HepG2 (cell line): ENCODE results near the gene VEGFA. TPM values are rescaled to one million over a fixed set of nuclear protein-coding genes. Genes with fewer than 3 reads are reported as not detected.

Source experiments
- AKAP8 ChIP-seq: sonication (generic); formaldehyde crosslinking; IDR thresholded peaks from 2 replicates; pipeline ENCODE4 v1.5.1; 2020; ENCODE audit warnings: mild to moderate bottlenecking, missing genetic modification reagents
- EEA1 ChIP-seq: sonication (generic); formaldehyde crosslinking; IDR thresholded peaks from 2 replicates; pipeline ENCODE4 v1.5.1; 2020; ENCODE audit warnings: mild to moderate bottlenecking, missing genetic modification reagents, borderline replicate concordance
- FOXP1 ChIP-seq, 2 experiments: fragments of 450-650 bp in 1 of 2; IDR thresholded peaks; 2 replicates each; pipeline ENCODE4 v1.6.1; 2017 to 2018; ENCODE audit warnings: antibody characterized with exemption in 1 of 2
- ISX ChIP-seq: sonication (generic); formaldehyde crosslinking; conservative IDR thresholded peaks from 2 replicates; pipeline ENCODE4 v1.5.0; 2020; ENCODE audit warnings: missing genetic modification reagents
- KDM6A ChIP-seq: IDR thresholded peaks from 2 replicates; pipeline ENCODE4 v1.6.1; 2016; ENCODE audit warnings: low read depth
- PCBP2 ChIP-seq: fragments of 200-400 bp; formaldehyde crosslinking; optimal IDR thresholded peaks from 2 replicates; pipeline ENCODE3; 2018; ENCODE audit warnings: low read length, low read depth; ENCODE audit not compliant: poor library complexity, severe bottlenecking
- ZBTB25 ChIP-seq: IDR thresholded peaks from 2 replicates; pipeline ENCODE4 v1.6.1; 2018; ENCODE audit warnings: missing genetic modification reagents
- ZFX ChIP-seq: sonication (generic); formaldehyde crosslinking; IDR thresholded peaks from 2 replicates; pipeline ENCODE4 v1.4.0; 2020; ENCODE audit warnings: mild to moderate bottlenecking, low read depth, missing genetic modification reagents, moderate library complexity
- ZNF318 ChIP-seq: sonication (generic); formaldehyde crosslinking; IDR thresholded peaks from 2 replicates; pipeline ENCODE4 v1.4.0; 2020; ENCODE audit warnings: mild to moderate bottlenecking, missing genetic modification reagents
- ZNF350 ChIP-seq: sonication (generic); formaldehyde crosslinking; IDR thresholded peaks from 2 replicates; pipeline ENCODE4 v1.4.0; 2020; ENCODE audit warnings: mild to moderate bottlenecking, low read depth, missing genetic modification reagents, borderline replicate concordance
- ZNF367 ChIP-seq: sonication (generic); formaldehyde crosslinking; IDR thresholded peaks from 2 replicates; pipeline ENCODE4 v1.4.0; 2020; ENCODE audit warnings: missing genetic modification reagents, borderline replicate concordance
- ZNF543 ChIP-seq: sonication (generic); formaldehyde crosslinking; IDR thresholded peaks from 2 replicates; pipeline ENCODE4 v1.4.0; 2020; ENCODE audit warnings: mild to moderate bottlenecking, missing genetic modification reagents
- ZNF687 ChIP-seq: sonication (generic); formaldehyde crosslinking; IDR thresholded peaks from 2 replicates; pipeline ENCODE4 v1.5.1; 2020; ENCODE audit warnings: mild to moderate bottlenecking, missing genetic modification reagents, moderate library complexity
- ZNF776 ChIP-seq: sonication (generic); formaldehyde crosslinking; IDR thresholded peaks from 2 replicates; pipeline ENCODE4 v1.4.0; 2020; ENCODE audit warnings: mild to moderate bottlenecking, missing genetic modification reagents
- polyA plus RNA-seq, 8 experiments: library from polyadenylated mRNA; depleted of rRNA in 3 of 8; stranded (reverse) in 7 of 8; unstranded in 1 of 8; fragments of >200 nt; fragmentation: Illumina TruSeq in 4 of 8; extraction: Trizol in 4 of 8; gene quantifications; 2 replicates each; pipeline versions ENCODE4 v1.2.1 to v1.2.3, GENCODE V29; 2011 to 2016; ENCODE audit warnings: low read depth in 4 of 8, missing spikeins in 1 of 8, mixed read lengths in 1 of 8; ENCODE audit not compliant: insufficient read depth in 1 of 8
- total RNA-seq, 5 experiments: library from RNA; depleted of rRNA; stranded (reverse); fragments of >200 nt; fragmentation: Illumina TruSeq; extraction: Trizol; gene quantifications; 2 replicates each; pipeline ENCODE4 v1.2.3, GENCODE V29; 2016; ENCODE audit warnings: low read depth in 1 of 5

VEGFA gene
- total and polyA plus RNA-seq, 2 of the 13 experiments (the other 11 are each of a cell fraction or from before 2014, with no cell fraction given) = 68.1 to 629 TPM

GRCh38 chr6:43733471-43734293 lies 36.3 kb upstream of the VEGFA start (continued):
- TF ChIP-seq ZNF318 (CRISPR knock-in tag) (0 out of 2 replicates have a peak, but pooled peaks have one; percentile 50), ZNF687 (CRISPR knock-in tag) (0 out of 2 replicates have a peak, but pooled peaks have one; percentile 23), KDM6A (no peak), AKAP8 (CRISPR knock-in tag) (no peak), EEA1 (CRISPR knock-in tag) (no peak), ISX (CRISPR knock-in tag) (no peak), ZFX (CRISPR knock-in tag) (peak; percentile 57; the same call in 1 of the 2 replicates), ZNF543 (CRISPR knock-in tag) (no peak), FOXP1 (IDR thresholded peaks at IDR 0.05) (no peak), FOXP1 (CRISPR knock-in tag; IDR thresholded peaks at IDR 0.05) (no peak), ZNF350 (CRISPR knock-in tag) (0 out of 2 replicates have a peak, but pooled peaks have one; percentile 19), ZBTB25 (CRISPR knock-in tag) (no peak), PCBP2 (no peak), ZNF367 (CRISPR knock-in tag) (no peak), ZNF776 (CRISPR knock-in tag) (no peak)
